SK-N-MC (cell line): ENCODE results near the gene WFIKKN1.

ENCODE experiments used
- EZH2 ChIP-seq: fragments of 200-600 bp; sonication (generic); IDR thresholded peaks from one replicate; pipeline ENCODE4 v1.6.1; 2017; ENCODE audit warnings: antibody characterized with exemption
- POLR2AphosphoS5 ChIP-seq: IDR thresholded peaks from 2 replicates; pipeline ENCODE4 v1.6.1; 2012; ENCODE audit warnings: mild to moderate bottlenecking, low read depth, low read length, borderline replicate concordance

GRCh38 chr16:681746-682427 lies 51.1 kb downstream of the WFIKKN1 start:
- TF ChIP-seq EZH2: no peak
- TF ChIP-seq POLR2AphosphoS5: peak; percentile 60
